ENCODE measurements around the gene PICALM. TPM values are rescaled to one million over a fixed set of nuclear protein-coding genes. Genes with fewer than 3 reads are reported as not detected.
"Not testable (repeated sequence)": the region's sequence is repeated elsewhere in the genome, so short reads cannot be mapped to it uniquely, and the experiment has no call there.

PICALM gene
- total and polyA plus RNA-seq, 2 of the 13 experiments (the other 11 are each of a cell fraction or from before 2014, with no cell fraction given), result 97.6 to 154 TPM

DNA sequence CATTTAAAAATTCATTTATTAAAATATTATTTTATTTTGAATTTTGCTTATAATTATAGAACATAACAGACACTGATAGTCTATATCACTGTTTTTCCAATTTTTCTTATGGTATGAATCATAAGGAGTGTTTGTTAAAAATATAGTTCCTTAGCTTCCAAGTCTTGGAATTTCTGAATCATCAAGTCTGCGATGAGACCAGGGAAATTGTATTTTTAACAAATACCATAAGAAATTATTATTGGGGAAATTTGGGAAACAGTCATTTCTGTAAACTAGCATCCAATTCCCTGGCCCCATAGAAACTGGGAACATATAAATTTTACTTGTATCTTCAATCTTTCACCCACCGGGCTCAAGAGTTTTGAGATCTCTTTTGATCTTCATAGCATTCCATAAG is 38.0 kb upstream of the PICALM start:
- no peak overlapping the region for H2AFZ ChIP-seq (ENCODE audit: low read length)
- no TSS peak for BruUV-seq (replicated peaks)

DNA sequence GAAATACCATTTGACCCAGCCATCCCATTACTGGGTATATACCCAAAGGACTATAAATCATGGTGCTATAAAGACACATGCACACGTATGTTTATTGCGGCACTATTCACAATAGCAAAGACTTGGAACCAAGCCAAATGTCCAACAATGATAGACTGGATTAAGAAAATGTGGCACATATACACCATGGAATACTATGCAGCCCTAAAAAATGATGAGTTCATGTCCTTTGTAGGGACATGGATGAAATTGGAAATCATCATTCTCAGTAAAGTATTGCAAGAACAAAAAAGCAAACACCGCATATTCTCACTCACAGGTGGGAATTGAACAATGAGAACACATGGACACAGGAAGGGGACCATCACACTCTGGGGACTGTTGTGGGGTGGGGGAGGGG is 37.1 kb upstream of the PICALM start:
- H3K27ac ChIP-seq (ENCODE audit: extremely low read length, insufficient read depth, low read length); POLR2A ChIA-PET; in situ Hi-C loops (cut with HindIII; ENCODE audit: extremely low pct_ligation_motif_present, low pct_unique_long_range_greater_than_20kb): not testable (repeated sequence)

More for the DNA sequence above, 38.0 kb upstream of the PICALM start:
- TF ChIP-seq, protein P1, sequence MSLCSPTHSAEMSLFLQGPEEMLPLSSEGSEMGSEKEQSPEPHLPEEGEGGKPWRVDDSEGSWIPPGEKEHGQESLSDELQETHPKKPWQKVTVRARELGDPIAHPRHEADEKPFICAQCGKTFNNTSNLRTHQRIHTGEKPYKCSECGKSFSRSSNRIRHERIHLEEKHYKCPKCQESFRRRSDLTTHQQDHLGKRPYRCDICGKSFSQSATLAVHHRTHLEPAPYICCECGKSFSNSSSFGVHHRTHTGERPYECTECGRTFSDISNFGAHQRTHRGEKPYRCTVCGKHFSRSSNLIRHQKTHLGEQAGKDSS (CRISPR knock-in tag; IDR thresholded peaks at IDR 0.05; ENCODE audit: borderline replicate concordance, low read depth), result no peak
- TF ChIP-seq ZNF713 (CRISPR knock-in tag; IDR thresholded peaks at IDR 0.05) (no peak), ZNF383 (CRISPR knock-in tag; IDR thresholded peaks at IDR 0.05; ENCODE audit: borderline replicate concordance) (no peak), HES4 (CRISPR knock-in tag; IDR thresholded peaks at IDR 0.05; ENCODE audit: borderline replicate concordance) (no peak)
- Histone ChIP-seq H3K27me3 (ENCODE audit: control insufficient read depth in 1 of 2, insufficient read depth in 2 of 2, low read length in 2 of 2) (no peaks in the 10 kb centered on the region), H3K27ac (ENCODE audit: extremely low read length, insufficient read depth, low read length) (no peak overlapping the region), H3K4me3 (replicated peaks in 1 of 3; ENCODE audit: insufficient read depth in 1 of 3, low read depth in 2 of 3, low read length in 3 of 3) (no peak overlapping the region), H3K4me2 (ENCODE audit: low read depth, low read length) (no peak overlapping the region), H3K9me3 (ENCODE audit: low read length) (no peaks in the 10 kb centered on the region), H3K4me1 (ENCODE audit: insufficient read depth, low read length) (peaks cover 4% of the 10 kb centered on the region; the same call in 1 of the 2 replicates), H3K79me2 (ENCODE audit: insufficient read depth, low read length) (no peaks in the 10 kb centered on the region), H4K20me1 (ENCODE audit: insufficient read depth, low read length) (no peaks in the 10 kb centered on the region), H3K36me3 (replicated peaks in 1 of 2; ENCODE audit: control insufficient read depth in 1 of 2, insufficient read depth in 2 of 2, low read length in 2 of 2) (no peaks in the 10 kb centered on the region), H3K9ac (ENCODE audit: insufficient read depth, low read depth, low read length) (no peak overlapping the region)
- POLR2A ChIA-PET, result no interaction called here
- intact Hi-C loops (cut with micrococcal nuclease; ENCODE audit: unreplicated experiment), result no loop called here
- CTCF ChIA-PET (ENCODE audit: low intra/inter-chr PET ratio, low total read pairs), result no interaction called here
- in situ Hi-C loops (cut with HindIII; ENCODE audit: extremely low pct_ligation_motif_present, low pct_unique_long_range_greater_than_20kb), result no loop called here
- 90% methylated on average over 2 of the region's 2 CpGs for WGBS (ENCODE audit: low lambda C conversion rate)
- ATAC-seq (no peak), FAIRE-seq (no peak), DNase-seq (ENCODE audit: low spot score) (no peak)

DNA sequence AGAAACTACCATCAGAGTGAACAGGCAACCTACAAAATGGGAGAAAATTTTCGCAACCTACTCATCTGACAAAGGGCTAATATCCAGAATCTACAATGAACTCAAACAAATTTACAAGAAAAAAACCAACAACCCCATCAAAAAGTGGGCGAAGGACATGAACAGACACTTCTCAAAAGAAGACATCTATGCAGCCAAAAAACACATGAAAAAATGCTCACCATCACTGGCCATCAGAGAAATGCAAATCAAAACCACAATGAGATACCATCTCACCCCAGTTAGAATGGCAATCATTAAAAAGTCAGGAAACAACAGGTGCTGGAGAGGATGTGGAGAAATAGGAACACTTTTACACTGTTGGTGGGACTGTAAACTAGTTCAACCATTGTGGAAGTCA is 36.7 kb upstream of the PICALM start:
- H3K9ac ChIP-seq (ENCODE audit: insufficient read depth, low read depth, low read length); H3K4me1 ChIP-seq (ENCODE audit: insufficient read depth, low read length); CTCF ChIA-PET (ENCODE audit: low intra/inter-chr PET ratio, low total read pairs); H3K36me3 ChIP-seq (replicated peaks in 1 of 2; ENCODE audit: control insufficient read depth in 1 of 2, insufficient read depth in 2 of 2, low read length in 2 of 2); H3K27me3 ChIP-seq (ENCODE audit: control insufficient read depth in 1 of 2, insufficient read depth in 2 of 2, low read length in 2 of 2); BruUV-seq (replicated peaks); in situ Hi-C loops (cut with HindIII; ENCODE audit: extremely low pct_ligation_motif_present, low pct_unique_long_range_greater_than_20kb); intact Hi-C loops (cut with micrococcal nuclease; ENCODE audit: unreplicated experiment); H3K4me3 ChIP-seq (replicated peaks in 1 of 3; ENCODE audit: insufficient read depth in 1 of 3, low read depth in 2 of 3, low read length in 3 of 3); H3K27ac ChIP-seq (ENCODE audit: extremely low read length, insufficient read depth, low read length); H3K9me3 ChIP-seq (ENCODE audit: low read length); ATAC-seq; H4K20me1 ChIP-seq (ENCODE audit: insufficient read depth, low read length); FAIRE-seq; POLR2A ChIA-PET; DNase-seq (ENCODE audit: low spot score); H3K79me2 ChIP-seq (ENCODE audit: insufficient read depth, low read length); H3K4me2 ChIP-seq (ENCODE audit: low read depth, low read length); H2AFZ ChIP-seq (ENCODE audit: low read length): not testable (repeated sequence)
- no CpG with 5 or more reads among the region's 2 CpGs for WGBS (ENCODE audit: low lambda C conversion rate)

More for the DNA sequence above, 37.1 kb upstream of the PICALM start:
- 93% methylated on average over 3 of the region's 3 CpGs for WGBS (ENCODE audit: low lambda C conversion rate)
- H3K4me1 ChIP-seq (ENCODE audit: insufficient read depth, low read length); BruUV-seq (replicated peaks); H3K4me2 ChIP-seq (ENCODE audit: low read depth, low read length); ATAC-seq; FAIRE-seq; H3K36me3 ChIP-seq (replicated peaks in 1 of 2; ENCODE audit: control insufficient read depth in 1 of 2, insufficient read depth in 2 of 2, low read length in 2 of 2); H3K9ac ChIP-seq (ENCODE audit: insufficient read depth, low read depth, low read length); H4K20me1 ChIP-seq (ENCODE audit: insufficient read depth, low read length); CTCF ChIA-PET (ENCODE audit: low intra/inter-chr PET ratio, low total read pairs); intact Hi-C loops (cut with micrococcal nuclease; ENCODE audit: unreplicated experiment); DNase-seq (ENCODE audit: low spot score); H2AFZ ChIP-seq (ENCODE audit: low read length); H3K79me2 ChIP-seq (ENCODE audit: insufficient read depth, low read length); H3K27me3 ChIP-seq (ENCODE audit: control insufficient read depth in 1 of 2, insufficient read depth in 2 of 2, low read length in 2 of 2); H3K4me3 ChIP-seq (replicated peaks in 1 of 3; ENCODE audit: insufficient read depth in 1 of 3, low read depth in 2 of 3, low read length in 3 of 3); H3K9me3 ChIP-seq (ENCODE audit: low read length): not testable (repeated sequence)
